Brain microvascular endothelial cell (primary cell): Measurements from ENCODE around the gene GJB3.

Experiments
- DNase-seq: peaks from one replicate; pipeline ENCODE4 v3.0.0-alpha.2; 2020
- H3K27ac ChIP-seq: fragments of 250-450 bp; sonication (Bioruptor Pico); 2 replicates; pipeline ENCODE4 v1.5.1; 2020; ENCODE audit warnings: mild to moderate bottlenecking, moderate library complexity
- H3K27me3 ChIP-seq: fragments of 250-450 bp; sonication (Bioruptor Pico); replicated peaks from 2 replicates; pipeline ENCODE4 v1.5.1; 2020; ENCODE audit warnings: mild to moderate bottlenecking
- H3K36me3 ChIP-seq: fragments of 250-450 bp; sonication (Bioruptor Pico); replicated peaks from 2 replicates; pipeline ENCODE4 v1.5.1; 2020; ENCODE audit warnings: mild to moderate bottlenecking
- H3K4me3 ChIP-seq: 2 replicates; pipeline ENCODE4 v1.5.1; 2011; ENCODE audit warnings: low read depth, mild to moderate bottlenecking, control low read depth, low read length, moderate library complexity
- in situ Hi-C: cut with HindIII; loops from 2 replicates; pipeline ENCODE4 v1.10.0; 2017; ENCODE audit warnings: low sequenced_read_pairs, low pct_ligation_motif_present
- TF ChIP-seq, protein P1 (sequence below): IDR thresholded peaks from 2 replicates; pipeline ENCODE4 v1.5.1; 2011; ENCODE audit warnings: low read depth, mild to moderate bottlenecking, moderate library complexity, low read length, control low read depth, inconsistent platforms; ENCODE audit errors: missing control alignments

Gene GJB3

DNA sequence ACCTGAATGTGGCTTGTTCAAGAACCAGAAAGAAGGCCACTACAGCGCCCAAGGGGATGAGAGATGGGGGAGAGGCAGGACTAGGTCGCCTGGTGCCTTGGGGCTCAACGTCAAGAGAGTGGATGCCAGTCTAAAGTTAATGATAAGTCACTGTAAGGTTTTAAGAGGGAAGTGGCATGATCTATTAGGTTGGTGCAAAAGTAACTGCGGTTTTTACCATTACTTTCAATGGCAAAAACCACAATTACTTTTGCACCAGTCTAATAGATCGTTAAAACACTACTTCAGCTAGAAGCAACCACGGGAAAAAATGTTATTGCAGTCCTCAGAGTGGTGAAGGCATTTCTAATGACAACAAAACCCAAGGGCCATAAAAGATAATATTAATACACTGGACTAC, 2.6 kb upstream of the GJB3 start:
- Histone ChIP-seq H3K4me3 (no peak overlapping the region), H3K36me3 (no peaks in the 10 kb centered on the region), H3K27me3 (peaks cover 30% of the 10 kb centered on the region), H3K27ac (no peak overlapping the region)
- DNase-seq, result no peak
- in situ Hi-C loops, result no loop called here
- TF ChIP-seq, protein P1, sequence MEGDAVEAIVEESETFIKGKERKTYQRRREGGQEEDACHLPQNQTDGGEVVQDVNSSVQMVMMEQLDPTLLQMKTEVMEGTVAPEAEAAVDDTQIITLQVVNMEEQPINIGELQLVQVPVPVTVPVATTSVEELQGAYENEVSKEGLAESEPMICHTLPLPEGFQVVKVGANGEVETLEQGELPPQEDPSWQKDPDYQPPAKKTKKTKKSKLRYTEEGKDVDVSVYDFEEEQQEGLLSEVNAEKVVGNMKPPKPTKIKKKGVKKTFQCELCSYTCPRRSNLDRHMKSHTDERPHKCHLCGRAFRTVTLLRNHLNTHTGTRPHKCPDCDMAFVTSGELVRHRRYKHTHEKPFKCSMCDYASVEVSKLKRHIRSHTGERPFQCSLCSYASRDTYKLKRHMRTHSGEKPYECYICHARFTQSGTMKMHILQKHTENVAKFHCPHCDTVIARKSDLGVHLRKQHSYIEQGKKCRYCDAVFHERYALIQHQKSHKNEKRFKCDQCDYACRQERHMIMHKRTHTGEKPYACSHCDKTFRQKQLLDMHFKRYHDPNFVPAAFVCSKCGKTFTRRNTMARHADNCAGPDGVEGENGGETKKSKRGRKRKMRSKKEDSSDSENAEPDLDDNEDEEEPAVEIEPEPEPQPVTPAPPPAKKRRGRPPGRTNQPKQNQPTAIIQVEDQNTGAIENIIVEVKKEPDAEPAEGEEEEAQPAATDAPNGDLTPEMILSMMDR, result no peak

DNA sequence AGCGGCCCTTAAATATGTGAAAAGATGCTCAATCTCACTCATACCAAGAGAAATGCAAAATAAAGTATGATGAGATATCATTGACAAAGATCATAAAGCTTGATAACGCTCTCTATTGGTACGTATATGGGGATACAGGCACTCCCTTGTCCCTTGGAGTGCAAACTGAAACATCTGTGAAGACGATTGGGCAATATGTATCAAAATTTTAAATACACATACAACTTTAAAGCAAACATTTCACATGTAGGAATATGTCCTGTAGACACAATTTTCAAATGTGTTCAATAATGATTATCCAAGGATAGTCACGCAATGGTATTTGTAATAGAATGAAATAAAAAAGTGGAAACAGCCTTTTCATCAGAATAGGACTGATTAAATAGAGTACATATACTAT, 2.0 kb upstream of the GJB3 start:
- H3K36me3 ChIP-seq, result no peaks in the 10 kb centered on the region
- DNase-seq, result no peak
- no peak overlapping the region for H3K27ac ChIP-seq
- TF ChIP-seq, protein P1, result no peak
- no peak overlapping the region for H3K4me3 ChIP-seq
- in situ Hi-C loops, result no loop called here
- H3K27me3 ChIP-seq, result peaks cover 30% of the 10 kb centered on the region

DNA sequence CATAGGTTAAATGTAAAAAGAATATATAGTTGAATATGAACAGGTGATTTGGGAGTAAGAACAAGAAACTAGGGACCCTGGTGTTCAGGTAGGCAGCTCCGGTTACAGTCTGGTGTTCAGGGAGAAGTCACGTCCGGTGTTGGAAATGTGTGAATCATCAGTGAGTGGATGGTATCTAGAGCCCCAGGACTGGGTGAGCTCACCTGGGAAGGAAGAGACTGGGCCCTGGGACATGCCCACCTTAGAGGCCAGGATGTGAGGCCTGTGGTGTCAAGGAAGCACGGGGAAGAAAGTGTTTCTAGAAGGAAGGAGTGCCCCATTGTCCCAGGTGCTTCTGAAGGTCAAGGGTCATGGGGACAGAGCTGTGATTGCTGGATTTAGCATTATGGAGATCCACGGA, 1.5 kb upstream of the GJB3 start:
- Histone ChIP-seq H3K36me3 (no peaks in the 10 kb centered on the region), H3K4me3 (no peak overlapping the region), H3K27me3 (peaks cover 30% of the 10 kb centered on the region), H3K27ac (no peak overlapping the region)
- no peak for DNase-seq
- in situ Hi-C loops, result no loop called here
- TF ChIP-seq, protein P1, result no peak

DNA sequence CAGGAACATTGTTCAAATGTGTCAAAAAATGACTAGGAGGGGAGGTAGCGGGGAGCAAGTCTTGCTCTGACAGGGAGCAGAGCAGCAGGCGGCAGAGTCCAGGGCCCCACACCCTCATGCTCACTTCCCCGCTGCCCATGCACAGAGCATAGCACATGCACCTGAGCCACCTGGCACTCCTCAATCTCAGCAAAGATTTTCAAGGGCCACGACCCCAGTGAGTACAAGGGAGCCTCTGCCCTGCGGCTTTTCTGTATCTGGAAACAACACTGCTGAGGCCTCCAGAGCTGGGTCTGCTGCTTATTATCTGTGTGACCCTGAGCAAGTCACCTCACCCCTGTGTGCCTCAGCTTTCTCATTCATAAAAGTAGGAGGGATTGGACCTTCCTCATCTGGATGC, 1.1 kb upstream of the GJB3 start:
- peaks cover 30% of the 10 kb centered on the region for H3K27me3 ChIP-seq

DNA sequence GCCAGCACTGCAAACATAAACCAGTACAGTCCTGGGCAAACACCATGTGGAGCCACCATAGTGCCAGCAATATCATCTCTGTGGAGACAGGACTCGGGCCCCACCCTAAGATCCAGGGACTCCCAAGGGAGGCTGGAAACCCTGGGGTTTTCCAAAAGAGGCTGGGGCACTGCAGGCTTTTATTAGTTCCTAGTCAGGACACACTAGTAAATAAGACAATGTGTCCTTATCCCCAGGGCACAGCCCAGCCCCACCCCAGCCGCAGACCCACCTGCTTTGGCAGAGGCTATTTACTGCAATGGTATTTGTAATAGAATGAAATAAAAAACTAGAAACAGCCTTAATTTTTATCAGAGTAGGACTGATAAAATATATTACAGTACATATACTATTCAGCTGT, 486 bp upstream of the GJB3 start:
- in situ Hi-C loops, result no loop called here
- DNase-seq, result no peak
- Histone ChIP-seq H3K27ac (no peak overlapping the region), H3K27me3 (peaks cover 30% of the 10 kb centered on the region), H3K36me3 (no peaks in the 10 kb centered on the region), H3K4me3 (no peak overlapping the region)
- TF ChIP-seq, protein P1, result no peak

More for the DNA sequence above, 1.1 kb upstream of the GJB3 start:
- in situ Hi-C loops, result no loop called here
- Histone ChIP-seq H3K36me3 (no peaks in the 10 kb centered on the region), H3K27ac (no peak overlapping the region), H3K4me3 (no peak overlapping the region)
- TF ChIP-seq, protein P1, result no peak
- no peak for DNase-seq

DNA sequence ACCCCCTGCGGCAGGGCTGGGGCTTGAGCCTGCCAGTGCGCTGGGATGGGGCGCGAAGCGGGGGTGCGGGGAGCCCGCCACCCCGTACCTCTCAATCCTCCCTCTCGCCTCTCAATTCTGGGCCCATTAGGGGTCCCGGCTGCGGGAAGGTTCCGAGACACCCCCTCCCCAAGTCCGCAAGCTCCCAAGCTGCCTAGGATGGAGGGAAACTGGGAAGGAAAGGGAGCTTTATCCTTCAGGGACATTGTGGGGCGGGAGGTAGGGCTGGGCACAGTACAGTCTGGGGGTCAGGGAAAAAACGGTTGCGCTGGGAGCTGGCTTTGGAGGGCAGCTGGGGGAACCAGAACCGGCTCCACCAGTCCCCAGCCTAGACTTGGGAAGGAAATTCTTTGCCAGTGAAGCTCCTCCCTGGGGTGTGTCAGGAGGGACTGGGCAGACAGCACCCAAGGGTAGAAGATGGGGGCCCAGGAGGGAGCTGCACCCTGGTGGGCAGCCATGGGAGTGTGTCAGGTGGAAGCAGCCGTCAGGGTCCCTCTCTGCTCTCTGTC, 904 bp downstream of the GJB3 start:
- Histone ChIP-seq H3K27me3 (peaks cover 30% of the 10 kb centered on the region), H3K27ac (no peak overlapping the region), H3K4me3 (no peak overlapping the region), H3K36me3 (no peaks in the 10 kb centered on the region)
- TF ChIP-seq, protein P1, result no peak
- no peak for DNase-seq
- in situ Hi-C loops, result no loop called here
